HL-60 (cell line): ENCODE results near the gene FAM216B.

ENCODE experiments used
- DNase-seq, 2 experiments: peaks; one replicate each; pipeline ENCODE4 v3.0.0-alpha.2; 2010 to 2020; ENCODE audit warnings: low read depth in 1 of 2, low spot score in 1 of 2
- H3K27ac ChIP-seq: fragments of 250-450 bp; sonication (Bioruptor Pico); replicated peaks from 2 replicates; pipeline ENCODE4 v1.5.1; 2020; ENCODE audit warnings: mild to moderate bottlenecking, moderate library complexity
- H3K27me3 ChIP-seq: fragments of 250-450 bp; sonication (Bioruptor Pico); 2 replicates; pipeline ENCODE4 v1.5.1; 2021; ENCODE audit warnings: mild to moderate bottlenecking, moderate library complexity; ENCODE audit not compliant: insufficient read depth, poor library complexity, severe bottlenecking
- H3K4me3 ChIP-seq: replicated peaks from 2 replicates; pipeline ENCODE4 v1.5.1; 2011; ENCODE audit warnings: mild to moderate bottlenecking, control low read depth, low read length; ENCODE audit not compliant: insufficient read depth
- CTCF ChIP-seq: IDR thresholded peaks from one replicate; pipeline ENCODE4 v1.5.1; 2011; ENCODE audit warnings: low read length, control low read depth, inconsistent platforms; ENCODE audit not compliant: insufficient read depth
- GABPA ChIP-seq: IDR thresholded peaks from 2 replicates; pipeline ENCODE4 v1.6.1; 2012; ENCODE audit warnings: low read depth
- POLR2AphosphoS5 ChIP-seq: IDR thresholded peaks from 2 replicates; pipeline ENCODE4 v1.6.1; 2012; ENCODE audit warnings: low read depth
- REST ChIP-seq: IDR thresholded peaks from 2 replicates; pipeline ENCODE4 v1.6.1; 2012; ENCODE audit warnings: low read depth; ENCODE audit not compliant: insufficient replicate concordance
- SPI1 ChIP-seq: IDR thresholded peaks from 2 replicates; pipeline ENCODE4 v1.6.1; 2012; ENCODE audit warnings: low read depth, mild to moderate bottlenecking, borderline replicate concordance
- long read RNA-seq: library from polyadenylated mRNA; unstranded; transcript quantifications from one replicate; pipeline ENCODE4 v2.0.0, GENCODE V29; 2020

FAM216B gene
- long read RNA-seq, result 0 reads

- TF ChIP-seq SPI1 (no peak), GABPA (no peak), CTCF (no peak)
- no peak within 1 kb of the TSS for H3K4me3 ChIP-seq
- H3K27me3 ChIP-seq, result no peaks in the 10 kb centered on the region
- no peak for DNase-seq
- no peak within 1 kb of the TSS for H3K27ac ChIP-seq
Measured at GRCh38 chr13:42781352-42781751, at the start of gene FAM216B. FAM216B (plus strand) TSS chr13:42781584; CDS start chr13:42784068, 2,484 bp downstream.

GRCh38 chr13:42732073-42732472 lies 49.3 kb upstream of the FAM216B start:
- Histone ChIP-seq H3K27me3 (peaks cover 2% of the 10 kb centered on the region), H3K4me3 (no peak overlapping the region), H3K27ac (no peak overlapping the region)
- TF ChIP-seq SPI1 (no peak), POLR2AphosphoS5 (no peak), CTCF (no peak), REST (no peak), GABPA (no peak)
- no peak for DNase-seq

- TF ChIP-seq REST, result no peak
- no peak for TF ChIP-seq SPI1
- no peak for TF ChIP-seq GABPA
- no peak for TF ChIP-seq POLR2AphosphoS5
- no peak for TF ChIP-seq CTCF
- H3K4me3 ChIP-seq, result no peak overlapping the region
- peaks cover 2% of the 10 kb centered on the region for H3K27me3 ChIP-seq
- H3K27ac ChIP-seq, result no peak overlapping the region
- DNase-seq, result no peak
Measured at GRCh38 chr13:42733046-42733445, 48.3 kb upstream of the FAM216B start.

- H3K27me3 ChIP-seq, result no peaks in the 10 kb centered on the region
- no peak for DNase-seq
- H3K27ac ChIP-seq, result no peak overlapping the region
- no peak overlapping the region for H3K4me3 ChIP-seq
- no peak for TF ChIP-seq SPI1
- TF ChIP-seq CTCF, result no peak
- TF ChIP-seq POLR2AphosphoS5, result no peak
- TF ChIP-seq REST, result no peak
Measured at GRCh38 chr13:42735010-42735409, 46.4 kb upstream of the FAM216B start.
